Vagina (tissue), 2 donors: Measurements from ENCODE around the gene OOSP2. TPM values are rescaled to one million over a fixed set of nuclear protein-coding genes. Genes with fewer than 3 reads are reported as not detected.

ENCODE experiments used
- DNase-seq, 2 donors: peaks; one replicate each; pipeline ENCODE4 v3.0.0-alpha.2; 2017; ENCODE audit errors: extremely low spot score in 2 of 2
- H3K27ac ChIP-seq: fragments of 200-600 bp; sonication (generic); one replicate; pipeline ENCODE4 v1.5.1; 2019
- H3K27me3 ChIP-seq: fragments of 200-600 bp; sonication (generic); one replicate; pipeline ENCODE4 v1.5.1; 2019
- H3K36me3 ChIP-seq, 2 donors: fragments of 200-600 bp; sonication (generic); one replicate each; pipeline ENCODE4 v1.5.1; 2017 to 2019
- H3K4me1 ChIP-seq: fragments of 200-600 bp; sonication (generic); one replicate; pipeline ENCODE4 v1.5.1; 2019
- H3K4me3 ChIP-seq, 2 donors: fragments of 200-600 bp; sonication (generic); 1 replicate in 1 of 2; 2 replicates in 1 of 2; pipeline ENCODE4 v1.5.1; 2016 to 2019
- H3K9me3 ChIP-seq: fragments of 200-600 bp; sonication (generic); one replicate; pipeline ENCODE4 v1.5.1; 2019
- POLR2A ChIP-seq, 2 donors: fragments of 450-650 bp; IDR thresholded peaks; one replicate each; pipeline ENCODE4 v1.6.1; 2017; ENCODE audit warnings: antibody characterized with exemption in 2 of 2, mild to moderate bottlenecking in 2 of 2, moderate library complexity in 2 of 2
- POLR2AphosphoS5 ChIP-seq, 2 donors: sonication (generic); formaldehyde crosslinking; IDR thresholded peaks; one replicate each; pipeline ENCODE4 v1.9.0; 2017; ENCODE audit warnings: antibody characterized with exemption in 2 of 2, mild to moderate bottlenecking in 2 of 2, low read depth in 1 of 2; ENCODE audit not compliant: insufficient read depth in 1 of 2
- intact Hi-C: fragments of 100-400 bp; cut with DNase I; formaldehyde crosslinking; loops from one replicate; pipeline ENCODE4 v1.15.1; 2023
- total RNA-seq: library from RNA; depleted of rRNA; stranded (reverse); fragments of >200 nt; gene quantifications from one replicate; pipeline ENCODE4 v1.2.3, GENCODE V29; 2016
- TF ChIP-seq, protein P1 (sequence below), 3 experiments: fragments of 450-650 bp in 2 of 3; fragments of 200-600 bp in 1 of 3; sonication (generic) in 1 of 3; IDR thresholded peaks; one replicate each; pipeline ENCODE4 v1.5.1; 2017 to 2019; ENCODE audit warnings: antibody characterized with exemption in 3 of 3, mild to moderate bottlenecking in 2 of 3, moderate library complexity in 2 of 3

The OOSP2 gene
- total RNA-seq, 1 donor from 2014 or later = not detected

DNA sequence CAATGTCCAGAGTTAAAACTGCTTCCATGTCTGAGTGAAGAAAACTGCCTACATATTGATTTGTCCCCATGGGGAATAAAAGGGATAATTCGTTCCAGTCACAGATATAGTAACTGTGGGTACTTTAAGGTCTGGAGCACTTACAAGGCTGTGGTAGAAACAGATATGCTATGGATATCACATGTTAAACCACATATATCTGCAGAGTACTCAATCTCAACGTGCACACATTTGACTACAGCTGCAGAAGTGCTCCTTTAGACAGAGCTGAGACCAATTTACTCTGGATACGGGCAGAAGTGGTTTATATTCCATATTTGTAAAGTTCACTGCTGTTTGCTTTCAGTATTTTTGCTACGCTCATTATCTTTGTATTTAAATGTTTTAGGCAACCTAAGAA lies 38.5 kb downstream of the OOSP2 start:
- Histone ChIP-seq H3K4me3 (no peak overlapping the region), H3K4me1 (no peaks in the 10 kb centered on the region), H3K9me3 (no peaks in the 10 kb centered on the region), H3K36me3 (no peaks in the 10 kb centered on the region), H3K27ac (no peak overlapping the region), H3K27me3 (no peaks in the 10 kb centered on the region)
- intact Hi-C loops = no loop called here
- no peak for DNase-seq
- TF ChIP-seq POLR2A (IDR thresholded peaks at IDR 0.05) (no peak), POLR2AphosphoS5 (IDR thresholded peaks at IDR 0.05; ENCODE audit: insufficient read depth in 1 of 2, low read depth in 1 of 2) (no peak)
- TF ChIP-seq, protein P1, sequence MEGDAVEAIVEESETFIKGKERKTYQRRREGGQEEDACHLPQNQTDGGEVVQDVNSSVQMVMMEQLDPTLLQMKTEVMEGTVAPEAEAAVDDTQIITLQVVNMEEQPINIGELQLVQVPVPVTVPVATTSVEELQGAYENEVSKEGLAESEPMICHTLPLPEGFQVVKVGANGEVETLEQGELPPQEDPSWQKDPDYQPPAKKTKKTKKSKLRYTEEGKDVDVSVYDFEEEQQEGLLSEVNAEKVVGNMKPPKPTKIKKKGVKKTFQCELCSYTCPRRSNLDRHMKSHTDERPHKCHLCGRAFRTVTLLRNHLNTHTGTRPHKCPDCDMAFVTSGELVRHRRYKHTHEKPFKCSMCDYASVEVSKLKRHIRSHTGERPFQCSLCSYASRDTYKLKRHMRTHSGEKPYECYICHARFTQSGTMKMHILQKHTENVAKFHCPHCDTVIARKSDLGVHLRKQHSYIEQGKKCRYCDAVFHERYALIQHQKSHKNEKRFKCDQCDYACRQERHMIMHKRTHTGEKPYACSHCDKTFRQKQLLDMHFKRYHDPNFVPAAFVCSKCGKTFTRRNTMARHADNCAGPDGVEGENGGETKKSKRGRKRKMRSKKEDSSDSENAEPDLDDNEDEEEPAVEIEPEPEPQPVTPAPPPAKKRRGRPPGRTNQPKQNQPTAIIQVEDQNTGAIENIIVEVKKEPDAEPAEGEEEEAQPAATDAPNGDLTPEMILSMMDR (IDR thresholded peaks at IDR 0.05) = no peak

DNA sequence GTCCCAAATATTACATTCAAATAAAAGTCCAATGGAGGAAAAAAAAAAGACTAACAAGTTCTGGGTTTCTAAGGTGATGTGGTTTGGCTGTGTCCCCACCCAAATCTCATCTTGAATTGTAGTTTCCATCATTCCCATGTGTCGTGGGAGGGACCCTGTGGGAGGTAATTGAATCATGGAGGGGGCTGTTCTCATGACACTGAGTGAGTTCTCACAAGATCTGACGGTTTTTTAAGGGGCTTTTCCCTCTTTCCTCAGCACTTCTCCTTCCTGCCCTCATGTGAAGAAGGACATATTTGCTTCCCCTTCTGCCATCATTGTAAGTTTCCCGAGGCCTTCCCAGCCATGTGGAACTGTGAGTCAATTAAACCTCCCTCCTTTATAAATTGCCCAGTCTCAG lies 40.3 kb downstream of the OOSP2 start:
- H3K9me3 ChIP-seq = no peaks in the 10 kb centered on the region
- no peaks in the 10 kb centered on the region for H3K4me1 ChIP-seq
- H3K27ac ChIP-seq = no peak overlapping the region
- TF ChIP-seq POLR2A (IDR thresholded peaks at IDR 0.05) (no peak), POLR2AphosphoS5 (IDR thresholded peaks at IDR 0.05; ENCODE audit: insufficient read depth in 1 of 2, low read depth in 1 of 2) (no peak)
- TF ChIP-seq, protein P1 (IDR thresholded peaks at IDR 0.05) = no peak
- H3K27me3 ChIP-seq = no peaks in the 10 kb centered on the region
- DNase-seq = no peak
- H3K4me3 ChIP-seq = no peak overlapping the region
- H3K36me3 ChIP-seq = no peaks in the 10 kb centered on the region
- intact Hi-C loops = no loop called here

DNA sequence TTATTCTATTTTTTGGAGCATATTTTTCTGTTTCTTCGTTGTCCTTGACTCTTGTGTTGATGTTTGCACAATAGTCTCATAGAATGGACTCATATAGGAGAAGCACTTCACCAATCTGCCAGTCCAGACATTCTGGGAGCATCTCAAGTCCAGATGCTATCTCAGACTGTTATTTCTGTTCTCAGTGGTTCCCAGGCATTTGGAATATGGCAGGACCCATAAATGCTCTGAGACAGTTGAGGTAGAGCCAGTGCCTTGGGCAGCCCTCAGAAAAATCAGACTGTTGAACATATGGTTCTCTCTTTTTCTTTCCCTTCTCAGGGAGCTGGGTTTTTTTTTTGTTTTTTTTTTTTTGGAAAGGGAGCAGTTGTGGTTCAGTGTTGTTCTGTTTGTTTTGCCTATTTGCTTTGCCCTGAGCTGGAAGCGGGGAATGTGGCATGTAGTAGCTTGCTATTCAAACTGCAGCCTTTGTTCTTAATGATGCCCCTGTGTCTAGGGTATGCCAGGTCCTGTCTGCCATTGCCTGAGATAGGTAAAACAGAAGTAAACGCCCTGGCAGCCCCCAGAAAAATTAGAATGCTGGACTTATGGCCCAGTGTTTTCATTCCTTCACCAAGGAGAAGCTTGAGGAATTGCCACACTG lies 44.5 kb downstream of the OOSP2 start:
- no peak for DNase-seq
- intact Hi-C loops = no loop called here
- H3K27me3 ChIP-seq = no peaks in the 10 kb centered on the region
- TF ChIP-seq POLR2A (IDR thresholded peaks at IDR 0.05) = no peak
- TF ChIP-seq, protein P1 (IDR thresholded peaks at IDR 0.05) = no peak
- TF ChIP-seq POLR2AphosphoS5 (IDR thresholded peaks at IDR 0.05; ENCODE audit: insufficient read depth in 1 of 2, low read depth in 1 of 2) = no peak
- H3K36me3 ChIP-seq = no peaks in the 10 kb centered on the region
- H3K4me3 ChIP-seq = no peak overlapping the region
- no peaks in the 10 kb centered on the region for H3K4me1 ChIP-seq
- H3K9me3 ChIP-seq = no peaks in the 10 kb centered on the region
- H3K27ac ChIP-seq = no peak overlapping the region

DNA sequence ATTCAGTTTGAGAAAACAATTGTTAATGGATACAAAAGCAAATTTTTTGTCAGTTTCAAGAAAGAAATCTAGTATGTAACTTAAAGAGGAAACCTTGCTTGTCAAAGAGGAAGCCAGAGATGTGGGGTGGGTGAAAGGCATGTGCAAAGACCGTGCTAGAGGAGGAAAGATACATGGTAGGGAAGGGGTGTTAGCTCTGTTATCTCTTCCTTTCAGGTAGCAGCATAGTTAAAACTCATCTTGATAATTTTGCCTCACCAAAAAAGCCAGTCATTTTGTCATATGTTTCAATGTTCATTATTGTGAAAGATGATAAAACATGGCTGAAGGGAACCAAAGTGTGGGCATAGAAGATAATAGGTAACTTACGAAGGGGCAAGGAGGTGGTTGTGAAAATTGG lies 45.7 kb downstream of the OOSP2 start:
- no peaks in the 10 kb centered on the region for H3K27me3 ChIP-seq
- H3K36me3 ChIP-seq = no peaks in the 10 kb centered on the region
- H3K27ac ChIP-seq = no peak overlapping the region
- no peak for DNase-seq
- intact Hi-C loops = no loop called here
- no peaks in the 10 kb centered on the region for H3K4me1 ChIP-seq
- H3K4me3 ChIP-seq = no peak overlapping the region
- TF ChIP-seq POLR2A (IDR thresholded peaks at IDR 0.05) = no peak
- no peak for TF ChIP-seq POLR2AphosphoS5 (IDR thresholded peaks at IDR 0.05; ENCODE audit: insufficient read depth in 1 of 2, low read depth in 1 of 2)
- TF ChIP-seq, protein P1 (IDR thresholded peaks at IDR 0.05) = no peak
- H3K9me3 ChIP-seq = no peaks in the 10 kb centered on the region

DNA sequence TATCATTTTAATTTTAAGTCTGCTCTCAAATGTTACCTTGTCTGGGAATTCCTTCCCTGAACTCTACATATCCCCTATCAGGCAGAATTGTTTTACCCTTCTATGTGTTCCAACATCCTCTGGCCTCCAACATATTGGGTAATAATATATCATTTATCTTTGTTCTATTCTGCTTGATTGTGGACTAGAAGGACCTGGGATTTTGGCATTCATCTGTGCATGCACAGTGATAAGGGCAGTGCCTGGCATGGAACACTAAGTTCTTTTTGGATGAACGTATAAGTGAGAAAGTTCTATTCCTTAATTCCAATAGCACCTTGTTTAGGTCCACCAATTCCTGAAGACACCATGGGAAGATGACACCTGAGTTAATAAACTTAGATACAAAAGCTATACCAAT lies 47.0 kb downstream of the OOSP2 start:
- H3K27ac ChIP-seq = no peak overlapping the region
- no peaks in the 10 kb centered on the region for H3K9me3 ChIP-seq
- no peak overlapping the region for H3K4me3 ChIP-seq
- TF ChIP-seq, protein P1 (IDR thresholded peaks at IDR 0.05) = no peak
- TF ChIP-seq POLR2A (IDR thresholded peaks at IDR 0.05) (no peak), POLR2AphosphoS5 (IDR thresholded peaks at IDR 0.05; ENCODE audit: insufficient read depth in 1 of 2, low read depth in 1 of 2) (no peak)
- no peaks in the 10 kb centered on the region for H3K4me1 ChIP-seq
- intact Hi-C loops = no loop called here
- no peak for DNase-seq
- no peaks in the 10 kb centered on the region for H3K36me3 ChIP-seq
- no peaks in the 10 kb centered on the region for H3K27me3 ChIP-seq
